ENCODE results near the gene UBE2R2.

DNA sequence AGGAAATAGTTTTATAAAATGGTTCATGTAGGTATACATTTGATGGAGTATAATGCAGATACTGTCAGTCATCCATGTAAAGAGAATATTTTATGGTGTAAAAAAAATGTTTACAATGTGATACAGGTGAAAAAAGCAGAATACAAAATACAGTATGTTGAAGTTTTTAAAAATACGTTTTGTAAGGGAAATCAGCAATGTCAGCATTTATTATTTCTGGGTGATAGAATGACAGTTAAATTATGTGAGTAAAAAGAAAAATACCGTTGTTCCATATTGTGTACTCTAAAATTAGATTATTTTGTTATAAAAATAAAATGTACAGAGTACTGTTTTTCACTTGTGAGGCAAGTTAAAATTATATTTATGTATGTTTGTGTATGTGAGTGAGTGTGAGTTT lies 69.0 kb downstream of the UBE2R2 start:
- TF ChIP-seq, protein P1, sequence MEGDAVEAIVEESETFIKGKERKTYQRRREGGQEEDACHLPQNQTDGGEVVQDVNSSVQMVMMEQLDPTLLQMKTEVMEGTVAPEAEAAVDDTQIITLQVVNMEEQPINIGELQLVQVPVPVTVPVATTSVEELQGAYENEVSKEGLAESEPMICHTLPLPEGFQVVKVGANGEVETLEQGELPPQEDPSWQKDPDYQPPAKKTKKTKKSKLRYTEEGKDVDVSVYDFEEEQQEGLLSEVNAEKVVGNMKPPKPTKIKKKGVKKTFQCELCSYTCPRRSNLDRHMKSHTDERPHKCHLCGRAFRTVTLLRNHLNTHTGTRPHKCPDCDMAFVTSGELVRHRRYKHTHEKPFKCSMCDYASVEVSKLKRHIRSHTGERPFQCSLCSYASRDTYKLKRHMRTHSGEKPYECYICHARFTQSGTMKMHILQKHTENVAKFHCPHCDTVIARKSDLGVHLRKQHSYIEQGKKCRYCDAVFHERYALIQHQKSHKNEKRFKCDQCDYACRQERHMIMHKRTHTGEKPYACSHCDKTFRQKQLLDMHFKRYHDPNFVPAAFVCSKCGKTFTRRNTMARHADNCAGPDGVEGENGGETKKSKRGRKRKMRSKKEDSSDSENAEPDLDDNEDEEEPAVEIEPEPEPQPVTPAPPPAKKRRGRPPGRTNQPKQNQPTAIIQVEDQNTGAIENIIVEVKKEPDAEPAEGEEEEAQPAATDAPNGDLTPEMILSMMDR (IDR thresholded peaks at IDR 0.05) = no peak
- no peak for TF ChIP-seq ZFX (IDR thresholded peaks at IDR 0.05; ENCODE audit: borderline replicate concordance)

Data from 22Rv1 (cell line).